Progenitor cell of endocrine pancreas (in vitro differentiated cells): Measurements from ENCODE around the gene CDC20B. TPM values are rescaled to one million over a fixed set of nuclear protein-coding genes. Genes with fewer than 3 reads are reported as not detected.

Experiments used
- DNase-seq: peaks from one replicate; pipeline ENCODE4 v3.0.0; 2021; ENCODE audit warnings: low spot score; ENCODE audit not compliant: unreplicated experiment
- H3K27ac Mint-ChIP-seq: 2 replicates; pipeline ENCODE4 v1.8.0; 2021; ENCODE audit warnings: mild to moderate bottlenecking, moderate library complexity, mixed read lengths
- H3K27me3 Mint-ChIP-seq: 2 replicates; pipeline ENCODE4 v1.8.0; 2021; ENCODE audit warnings: mixed read lengths
- H3K36me3 Mint-ChIP-seq: 2 replicates; pipeline ENCODE4 v1.8.0; 2022; ENCODE audit warnings: mixed read lengths; ENCODE audit not compliant: insufficient read depth
- H3K4me1 Mint-ChIP-seq: 2 replicates; pipeline ENCODE4 v1.8.0; 2021; ENCODE audit warnings: low read depth, mixed read lengths
- H3K4me3 Mint-ChIP-seq: 2 replicates; pipeline ENCODE4 v1.8.0; 2021; ENCODE audit warnings: low read depth, mild to moderate bottlenecking, moderate library complexity, mixed read lengths
- H3K9me3 Mint-ChIP-seq: 2 replicates; pipeline ENCODE4 v1.8.0; 2021; ENCODE audit warnings: low read depth, mixed read lengths
- CTCF ChIP-seq: fragments of 200-600 bp; sonication (generic); IDR thresholded peaks from one replicate; pipeline ENCODE4 v1.5.0; 2021; ENCODE audit warnings: antibody characterized with exemption, mild to moderate bottlenecking; ENCODE audit not compliant: unreplicated experiment
- total RNA-seq: library from RNA; stranded (reverse); gene quantifications from 2 replicates; pipeline ENCODE4 v1.2.1, GENCODE V29; 2021

Gene CDC20B
- total RNA-seq, 1 donor from 2014 or later, result not detected

- Mint-ChIP-seq H3K27ac (no peak overlapping the region), H3K9me3 (no peaks in the 10 kb centered on the region), H3K36me3 (no peaks in the 10 kb centered on the region), H3K27me3 (peaks cover 43% of the 10 kb centered on the region), H3K4me1 (peaks cover 10% of the 10 kb centered on the region), H3K4me3 (peak overlapping the region; percentile 30)
- DNase-seq, result no peak
- no peak for TF ChIP-seq CTCF
Observed at GRCh38 chr5:55218967-55219366, 46.0 kb upstream of the CDC20B start.

- DNase-seq, result no peak
- Mint-ChIP-seq H3K9me3 (no peaks in the 10 kb centered on the region), H3K27me3 (peaks cover 15% of the 10 kb centered on the region), H3K4me1 (peaks cover 2% of the 10 kb centered on the region), H3K4me3 (no peak overlapping the region), H3K27ac (no peak overlapping the region), H3K36me3 (no peaks in the 10 kb centered on the region)
- TF ChIP-seq CTCF, result no peak
Observed at GRCh38 chr5:55211184-55211874, 38.4 kb upstream of the CDC20B start.

GRCh38 chr5:55205001-55205400 lies 32.0 kb upstream of the CDC20B start:
- no peaks in the 10 kb centered on the region for H3K4me1 Mint-ChIP-seq
- H3K27me3 Mint-ChIP-seq, result peaks cover 35% of the 10 kb centered on the region

GRCh38 chr5:55191165-55191564 lies 18.2 kb upstream of the CDC20B start:
- DNase-seq, result no peak
- Mint-ChIP-seq H3K27me3 (peaks cover 36% of the 10 kb centered on the region), H3K4me1 (peaks cover 5% of the 10 kb centered on the region), H3K27ac (no peak overlapping the region), H3K4me3 (no peak overlapping the region), H3K9me3 (no peaks in the 10 kb centered on the region), H3K36me3 (no peaks in the 10 kb centered on the region)
- no peak for TF ChIP-seq CTCF

More at GRCh38 chr5:55205001-55205400, 32.0 kb upstream of the CDC20B start:
- H3K9me3 Mint-ChIP-seq, result no peaks in the 10 kb centered on the region
- no peaks in the 10 kb centered on the region for H3K36me3 Mint-ChIP-seq
- no peak for TF ChIP-seq CTCF
- no peak overlapping the region for H3K4me3 Mint-ChIP-seq
- H3K27ac Mint-ChIP-seq, result no peak overlapping the region
- no peak for DNase-seq

- Mint-ChIP-seq H3K9me3 (no peaks in the 10 kb centered on the region), H3K27ac (no peak overlapping the region), H3K27me3 (peaks cover 48% of the 10 kb centered on the region), H3K4me3 (no peak overlapping the region), H3K36me3 (no peaks in the 10 kb centered on the region), H3K4me1 (peaks cover 5% of the 10 kb centered on the region)
- TF ChIP-seq CTCF, result no peak
- DNase-seq, result no peak
Observed at GRCh38 chr5:55188656-55189540, 15.9 kb upstream of the CDC20B start.
